IMR-90 (cell line): Measurements from ENCODE around the gene MYADM. TPM values are rescaled to one million over a fixed set of nuclear protein-coding genes. Genes with fewer than 3 reads are reported as not detected.

ENCODE experiments used
- ATAC-seq: fragments of 200-7000 bp; cut with Tn5 transposase; 2 replicates; pipeline ENCODE4 v1.9.1; 2020; ENCODE audit warnings: low read depth, mild to moderate bottlenecking, moderate library complexity
- BruUV-seq: library from RNA; stranded (reverse); fragments of 400-500 nt; replicated peaks from 2 replicates; lab custom pipeline; 2021; lab: Mats Ljungman, UMichigan
- CTCF ChIA-PET: fragments of 300-600 bp; formaldehyde crosslinking; extraction: SDS; loops from one replicate; lab custom pipeline; 2021; ENCODE audit warnings: antibody characterized with exemption; lab: Yijun Ruan, JAX
- POLR2A ChIA-PET: fragments of 300-600 bp; sonication (Branson Sonifier 250); formaldehyde crosslinking; loops from one replicate; lab custom pipeline; 2022; ENCODE audit warnings: antibody characterized with exemption; ENCODE audit not compliant: unreplicated experiment; lab: Charles Lee
- DNase-seq: peaks from one replicate; pipeline ENCODE4 v3.0.0; 2013
- H2AFZ ChIP-seq: replicated peaks from 2 replicates; pipeline ENCODE3; 2013; ENCODE audit warnings: low read length, mild to moderate bottlenecking; ENCODE audit not compliant: poor library complexity
- H2AK5ac ChIP-seq: 2 replicates; pipeline ENCODE4 v1.6.1; 2013; ENCODE audit warnings: low read depth, low read length, inconsistent platforms
- H2AK9ac ChIP-seq: replicated peaks from 2 replicates; pipeline ENCODE3; 2013; ENCODE audit warnings: mild to moderate bottlenecking, low read depth, low read length, moderate library complexity; ENCODE audit not compliant: poor library complexity
- H2BK120ac ChIP-seq: 2 replicates; pipeline ENCODE4 v1.6.1; 2013; ENCODE audit warnings: low read depth, low read length, inconsistent platforms
- H2BK15ac ChIP-seq: 3 replicates; pipeline ENCODE4 v1.6.1; 2013; ENCODE audit warnings: low read depth, low read length, inconsistent platforms
- H2BK20ac ChIP-seq: 2 replicates; pipeline ENCODE4 v1.6.1; 2013; ENCODE audit warnings: low read depth, mild to moderate bottlenecking, inconsistent platforms, low read length, moderate library complexity
- H2BK5ac ChIP-seq: 2 replicates; pipeline ENCODE4 v1.6.1; 2013; ENCODE audit warnings: mild to moderate bottlenecking, low read depth, low read length, inconsistent platforms; ENCODE audit not compliant: poor library complexity, severe bottlenecking
- H3K14ac ChIP-seq: replicated peaks from 2 replicates; pipeline ENCODE4 v1.6.1; 2013; ENCODE audit warnings: low read depth, low read length, inconsistent platforms
- H3K18ac ChIP-seq: 2 replicates; pipeline ENCODE4 v1.6.1; 2013; ENCODE audit warnings: low read depth, low read length, control low read depth
- H3K23ac ChIP-seq: 2 replicates; pipeline ENCODE4 v1.6.1; 2013; ENCODE audit warnings: low read depth, low read length, inconsistent platforms
- H3K27ac ChIP-seq: 2 replicates; pipeline ENCODE4 v1.5.1; 2013; ENCODE audit warnings: mild to moderate bottlenecking, control low read depth, low read length; ENCODE audit not compliant: insufficient read depth
- H3K27me3 ChIP-seq: 2 replicates; pipeline ENCODE4 v1.6.1; 2013; ENCODE audit warnings: low read length; ENCODE audit not compliant: control insufficient read depth, insufficient read depth
- H3K36me3 ChIP-seq: 2 replicates; pipeline ENCODE4 v1.6.1; 2013; ENCODE audit warnings: low read length, mixed read lengths; ENCODE audit not compliant: control insufficient read depth, insufficient read depth
- H3K4ac ChIP-seq: 2 replicates; pipeline ENCODE4 v1.6.1; 2013; ENCODE audit warnings: low read depth, low read length, inconsistent platforms
- H3K4me1 ChIP-seq: 2 replicates; pipeline ENCODE4 v1.6.1; 2013; ENCODE audit warnings: low read length, mixed read lengths; ENCODE audit not compliant: control insufficient read depth, insufficient read depth
- H3K4me2 ChIP-seq: 2 replicates; pipeline ENCODE4 v1.6.1; 2013; ENCODE audit warnings: low read depth, mild to moderate bottlenecking, control low read depth, low read length, moderate library complexity
- H3K4me3 ChIP-seq: 2 replicates; pipeline ENCODE4 v1.5.1; 2013; ENCODE audit warnings: low read depth, mild to moderate bottlenecking, control low read depth, low read length, moderate library complexity; ENCODE audit not compliant: insufficient read depth
- H3K56ac ChIP-seq: 2 replicates; pipeline ENCODE4 v1.6.1; 2013; ENCODE audit warnings: low read length, inconsistent platforms; ENCODE audit not compliant: insufficient read depth; ENCODE audit errors: extremely low read depth
- H3K79me1 ChIP-seq, 2 experiments: 2 replicates each; pipeline ENCODE4 v1.6.1; 2013; ENCODE audit warnings: low read length in 2 of 2, inconsistent platforms in 1 of 2, low read depth in 1 of 2
- H3K9ac ChIP-seq: 2 replicates; pipeline ENCODE4 v1.6.1; 2013; ENCODE audit warnings: low read depth, low read length, control low read depth
- H3K9me1 ChIP-seq: 2 replicates; pipeline ENCODE4 v1.6.1; 2013; ENCODE audit warnings: low read length, inconsistent platforms; ENCODE audit not compliant: insufficient read depth
- H3K9me3 ChIP-seq: 2 replicates; pipeline ENCODE4 v1.6.1; 2013; ENCODE audit warnings: low read length; ENCODE audit not compliant: control insufficient read depth, insufficient read depth
- H4K20me1 ChIP-seq: 2 replicates; pipeline ENCODE4 v1.6.1; 2013; ENCODE audit warnings: low read length, inconsistent platforms; ENCODE audit not compliant: insufficient read depth
- H4K5ac ChIP-seq: 2 replicates; pipeline ENCODE4 v1.6.1; 2013; ENCODE audit warnings: mild to moderate bottlenecking, low read depth, low read length, control low read depth
- H4K8ac ChIP-seq, 2 experiments: 2 replicates each; pipeline ENCODE4 v1.6.1; 2013; ENCODE audit warnings: low read depth in 2 of 2, low read length in 2 of 2, control low read depth in 1 of 2, inconsistent platforms in 1 of 2
- H4K91ac ChIP-seq: 2 replicates; pipeline ENCODE4 v1.6.1; 2013; ENCODE audit warnings: low read depth, low read length, inconsistent platforms; ENCODE audit not compliant: insufficient read depth
- CEBPB ChIP-seq: IDR thresholded peaks from 2 replicates; pipeline ENCODE4 v1.6.1; 2012; ENCODE audit warnings: low read depth, low read length, improper control_type of control experiment
- CHD1 ChIP-seq: IDR thresholded peaks from 2 replicates; pipeline ENCODE4 v1.6.1; 2012; ENCODE audit warnings: low read depth, low read length, improper control_type of control experiment
- ELK1 ChIP-seq: fragments of 150-350 bp; IDR thresholded peaks from 2 replicates; pipeline ENCODE4 v1.6.1; 2016; ENCODE audit warnings: low read depth, mild to moderate bottlenecking, low read length, moderate library complexity, borderline replicate concordance
- MAFK ChIP-seq: IDR thresholded peaks from 2 replicates; pipeline ENCODE4 v1.6.1; 2012; ENCODE audit warnings: low read depth, low read length, improper control_type of control experiment
- MAZ ChIP-seq: IDR thresholded peaks from 2 replicates; pipeline ENCODE4 v1.6.1; 2012; ENCODE audit warnings: low read depth, mild to moderate bottlenecking, low read length, improper control_type of control experiment, moderate library complexity, borderline replicate concordance
- MXI1 ChIP-seq: IDR thresholded peaks from 2 replicates; pipeline ENCODE4 v1.6.1; 2012; ENCODE audit warnings: low read depth, mild to moderate bottlenecking, low read length, moderate library complexity, borderline replicate concordance
- POLR2A ChIP-seq: IDR thresholded peaks from 2 replicates; pipeline ENCODE4 v1.6.1; 2012; ENCODE audit warnings: mild to moderate bottlenecking, low read depth, low read length
- RAD21 ChIP-seq: IDR thresholded peaks from 2 replicates; pipeline ENCODE4 v1.6.1; 2012; ENCODE audit warnings: low read length, improper control_type of control experiment
- RCOR1 ChIP-seq: IDR thresholded peaks from 2 replicates; pipeline ENCODE4 v1.6.1; 2012; ENCODE audit warnings: mild to moderate bottlenecking, low read length, improper control_type of control experiment; ENCODE audit not compliant: insufficient replicate concordance
- RFX5 ChIP-seq: IDR thresholded peaks from 2 replicates; pipeline ENCODE4 v1.8.0; 2012; ENCODE audit warnings: low read depth, mild to moderate bottlenecking, low read length, moderate library complexity
- SMC3 ChIP-seq: fragments of 150-350 bp; IDR thresholded peaks from 2 replicates; pipeline ENCODE4 v1.6.1; 2016; ENCODE audit warnings: low read depth, mild to moderate bottlenecking, antibody characterized with exemption, low read length, moderate library complexity
- USF2 ChIP-seq: fragments of 150-350 bp; IDR thresholded peaks from 2 replicates; pipeline ENCODE4 v1.6.1; 2017; ENCODE audit warnings: mild to moderate bottlenecking, antibody characterized with exemption, low read length, low read depth
- WGBS, 2 experiments: methylation state at CpG; one replicate each; pipeline versions ENCODE4 v1.1.5 to v1.1.7; 2013; ENCODE audit warnings: missing lambda C conversion rate in 2 of 2; ENCODE audit not compliant: insufficient read length in 1 of 2; ENCODE audit errors: extremely low coverage in 2 of 2; 5-methylcytosine and 5-hydroxymethylcytosine counted together
- dilution Hi-C: fragments of 300-500 bp; cut with HindIII; formaldehyde crosslinking; loops from one replicate; pipeline ENCODE4 v1.14.3; 2018; ENCODE audit warnings: low sequenced_read_pairs; ENCODE audit not compliant: unreplicated experiment
- in situ Hi-C: fragments of 300-500 bp; cut with MboI; formaldehyde crosslinking; loops from 3 replicates; pipeline ENCODE4 v1.14.3; 2019; ENCODE audit warnings: low sequenced_read_pairs, inconsistent platforms, mixed read lengths
- intact Hi-C: fragments of 100-400 bp; cut with micrococcal nuclease; formaldehyde crosslinking; loops from 2 replicates; pipeline ENCODE4 v1.10.0; 2022
- polyA plus RNA-seq, 3 experiments: library from polyadenylated mRNA; depleted of rRNA; stranded (reverse); fragments of >200 nt; gene quantifications; 2 replicates each; pipeline ENCODE4 v1.2.3, GENCODE V29; 2012; ENCODE audit warnings: low replicate concordance in 1 of 3
- total RNA-seq: library from RNA; depleted of rRNA; stranded (reverse); fragments of >200 nt; gene quantifications from 2 replicates; pipeline ENCODE4 v1.2.3, GENCODE V29; 2012

The MYADM gene
- total and polyA plus RNA-seq, 2 of the 4 experiments (the other 2 are of a cell fraction): 4.8 to 96.1 TPM

GRCh38 chr19:53864308-53864836 lies 3.3 kb upstream of the MYADM start:
- dilution Hi-C loops: no loop called here

More at GRCh38 chr19:53864308-53864836, 3.3 kb upstream of the MYADM start:
- intact Hi-C loops: loop anchor here (10.0 kb wide), 1 partner anchor 240 kb away; the partner anchor contains the start of genes NDUFA3 and OSCAR
- no peak overlapping the region for H3K4ac ChIP-seq
- ATAC-seq (no peak), DNase-seq (no peak)
- no peak overlapping the region for H4K8ac ChIP-seq
- no TSS peak for BruUV-seq
- no peaks in the 10 kb centered on the region for H4K20me1 ChIP-seq
- no peak overlapping the region for H2AK9ac ChIP-seq
- no peak overlapping the region for H2BK15ac ChIP-seq
- H2AK5ac ChIP-seq: no peak overlapping the region
- H3K56ac ChIP-seq: no peak overlapping the region
- 100% methylated on average over 1 of the region's 6 CpGs; no CpG with 5 or more reads in 1 of the 2 experiments for WGBS, 2 experiments
- no peak overlapping the region for H4K91ac ChIP-seq
- in situ Hi-C loops: no loop called here
- H3K4me1 ChIP-seq: peaks cover 7% of the 10 kb centered on the region
- TF ChIP-seq USF2 (no peak), CHD1 (no peak), SMC3 (no peak), RCOR1 (no peak), MAZ (no peak), CEBPB (no peak), MAFK (no peak), ELK1 (no peak), POLR2A (no peak), MXI1 (no peak), RFX5 (no peak), RAD21 (no peak)
- no peak overlapping the region for H3K4me3 ChIP-seq
- no peak overlapping the region for H3K9ac ChIP-seq
- H3K9me1 ChIP-seq: peaks cover 6% of the 10 kb centered on the region; the same call in 1 of the 2 replicates
- no peak overlapping the region for H2BK5ac ChIP-seq
- H3K18ac ChIP-seq: no peak overlapping the region
- CTCF ChIA-PET: no interaction called here
- no peak overlapping the region for H3K14ac ChIP-seq
- no peaks in the 10 kb centered on the region for H3K9me3 ChIP-seq
- H2BK120ac ChIP-seq: no peak overlapping the region
- no peaks in the 10 kb centered on the region for H3K27me3 ChIP-seq
- H3K79me1 ChIP-seq: peaks cover 0 to 19% of the 10 kb centered on the region in 2 experiments; a peak in 1 of 4 replicates
- no peaks in the 10 kb centered on the region for H3K36me3 ChIP-seq
- no peak overlapping the region for H2AFZ ChIP-seq
- no peak overlapping the region for H3K23ac ChIP-seq
- H3K4me2 ChIP-seq: no peak overlapping the region
- POLR2A ChIA-PET: no interaction called here
- H3K27ac ChIP-seq: no peak overlapping the region
- H4K5ac ChIP-seq: no peak overlapping the region
- no peak overlapping the region for H2BK20ac ChIP-seq
